ENCODE data around the gene RPS26.

GRCh38 chr12:56071648-56072047, 29.9 kb downstream of the RPS26 start:
- TF ChIP-seq CREB1 (IDR thresholded peaks at IDR 0.05; ENCODE audit: low read depth) (no peak), REST (IDR thresholded peaks at IDR 0.05; ENCODE audit: low read depth) (no peak), EGR1 (IDR thresholded peaks at IDR 0.05) (no peak), RAD21 (IDR thresholded peaks at IDR 0.05; ENCODE audit: low read depth) (no peak), TAF1 (IDR thresholded peaks at IDR 0.05; ENCODE audit: low read depth) (no peak), FOXM1 (IDR thresholded peaks at IDR 0.05; ENCODE audit: borderline replicate concordance, low read depth) (no peak), NFIC (IDR thresholded peaks at IDR 0.05) (no peak), TCF12 (IDR thresholded peaks at IDR 0.05; ENCODE audit: low read depth) (no peak), CEBPB (IDR thresholded peaks at IDR 0.05) (no peak), MAX (IDR thresholded peaks at IDR 0.05) (no peak)

All from Ishikawa (cell line).